SW480 (cell line): ENCODE results near the gene DHRS13.
A peak's percentile ranks its signal among the peaks of the same experiment; 100 is the strongest.
"Not testable (repeated sequence)": the region's sequence is repeated elsewhere in the genome, so short reads cannot be mapped to it uniquely, and the experiment has no call there.

ENCODE experiments used
- DNase-seq: peaks from one replicate; pipeline ENCODE4 v3.0.0-alpha.2; 2016; ENCODE audit warnings: low spot score

The DHRS13 gene

GRCh38 chr17:28882154-28882895, 20.6 kb downstream of the DHRS13 start:
- no peak for DNase-seq

GRCh38 chr17:28881533-28882056, 21.3 kb downstream of the DHRS13 start:
- no peak for DNase-seq

GRCh38 chr17:28880572-28880945, 22.3 kb downstream of the DHRS13 start:
- no peak for DNase-seq

DNA sequence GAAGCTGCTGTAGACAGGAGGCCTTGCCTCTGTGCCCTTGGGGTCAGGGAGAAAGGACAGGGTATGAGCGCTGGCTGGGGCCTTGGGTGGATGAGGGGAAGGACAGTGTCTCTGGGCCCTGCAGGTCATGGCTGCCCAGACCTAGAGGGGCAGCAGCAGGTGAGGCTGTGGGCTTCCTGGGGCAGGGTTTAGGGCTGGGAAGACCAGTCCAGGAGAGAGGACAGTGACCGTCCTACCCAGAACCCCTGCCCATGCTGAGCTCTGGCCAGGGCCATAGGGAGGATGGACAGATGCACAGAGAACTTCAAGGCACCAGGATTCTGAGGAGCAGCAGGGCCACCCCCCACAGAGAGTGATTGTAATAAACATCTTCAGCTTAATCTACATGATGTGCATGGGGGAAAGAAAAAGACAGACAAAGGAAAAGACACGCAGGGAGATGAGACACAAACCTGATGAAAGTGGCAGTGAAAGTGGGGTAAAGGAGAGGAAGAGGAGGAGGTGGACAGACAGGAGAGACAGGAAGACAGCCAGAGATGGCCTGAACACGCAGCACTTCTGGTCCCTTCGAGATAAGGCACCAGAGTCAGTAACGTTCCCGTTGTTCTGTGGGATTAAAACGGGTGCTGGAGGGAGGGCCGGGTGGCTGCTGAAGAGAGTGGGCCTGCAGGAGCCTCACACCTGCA, 22.9 kb downstream of the DHRS13 start:
- DNase-seq: no peak

DNA sequence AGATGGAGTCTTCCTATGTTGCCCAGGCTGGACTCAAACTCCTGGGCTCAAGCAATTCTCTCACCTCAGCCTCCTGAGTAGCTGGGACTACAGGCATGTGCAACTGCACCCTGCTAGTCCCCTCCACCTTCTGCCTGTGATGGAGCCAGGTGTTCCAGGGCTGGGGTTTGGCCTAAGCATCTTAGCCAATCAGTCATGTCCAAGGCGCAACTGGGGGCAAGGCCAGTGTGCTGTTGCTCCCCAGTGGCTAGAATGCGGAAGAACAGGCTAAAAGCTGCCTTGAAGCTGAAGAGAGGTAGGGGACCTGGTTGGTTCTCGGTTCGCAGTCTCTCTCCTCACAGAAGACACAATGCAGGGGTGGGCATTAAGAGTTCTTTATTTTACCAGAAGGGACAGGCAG, 23.9 kb downstream of the DHRS13 start:
- DNase-seq: peak; percentile 33

DNA sequence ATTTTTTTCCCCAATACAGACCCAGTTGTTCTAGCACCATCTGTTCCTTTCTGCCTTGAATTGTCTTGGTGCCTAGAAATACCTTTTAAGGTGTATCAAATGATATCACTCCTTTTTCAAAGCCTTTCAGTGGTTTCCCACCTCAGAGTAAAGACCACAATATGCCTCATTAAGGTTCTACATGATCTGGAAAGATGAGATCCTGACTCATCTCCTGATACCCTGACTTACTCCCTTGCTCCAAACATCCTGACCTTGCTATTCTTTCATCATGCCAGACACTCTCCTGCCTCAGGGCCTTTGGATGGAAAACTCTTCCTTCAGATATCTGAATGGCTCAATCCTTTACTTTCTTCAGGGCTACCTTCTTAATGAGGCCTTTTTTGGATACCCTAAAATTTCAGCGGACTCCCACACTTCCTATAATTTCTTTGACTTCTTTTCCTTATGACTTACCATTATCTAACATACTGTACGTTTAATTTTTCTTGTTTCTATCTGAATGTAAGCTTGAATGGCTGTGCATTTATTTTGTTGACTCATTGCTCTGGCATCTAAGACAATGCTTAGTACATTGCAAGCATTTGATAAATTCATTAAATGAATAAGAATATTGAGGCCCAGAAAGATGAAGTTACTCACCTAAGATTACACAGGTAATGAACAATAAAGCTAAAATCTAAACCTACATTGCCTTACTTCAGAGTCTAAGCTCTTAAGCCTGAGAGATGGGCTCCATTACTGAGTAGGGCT, 24.5 kb downstream of the DHRS13 start:
- no peak for DNase-seq

DNA sequence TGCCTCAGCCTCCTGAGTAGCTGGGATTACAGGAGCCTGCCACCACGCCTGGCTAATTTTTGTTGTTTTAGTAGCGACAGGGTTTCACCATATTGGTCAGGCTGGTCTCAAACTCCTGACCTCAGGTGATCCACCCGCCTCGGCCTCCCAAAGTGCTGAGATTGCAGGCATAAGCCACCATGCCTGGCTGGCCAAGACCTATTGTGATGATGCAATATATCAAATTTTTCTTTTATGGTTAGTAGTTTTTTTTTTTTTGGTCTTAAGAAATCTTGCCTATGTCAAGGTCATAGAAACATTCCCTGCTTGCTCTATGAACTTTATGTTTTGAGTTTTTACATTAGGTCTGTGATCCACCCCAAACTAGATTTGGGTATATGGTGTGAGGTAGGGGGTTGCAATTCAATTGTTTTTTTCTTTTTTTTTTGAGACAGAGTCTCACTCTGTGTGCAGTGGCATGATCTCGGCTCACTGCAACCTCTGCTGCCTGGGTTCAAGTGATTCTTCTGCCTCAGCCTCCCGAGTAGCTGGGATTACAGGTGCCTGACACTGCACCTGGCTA, 25.6 kb downstream of the DHRS13 start:
- not testable (repeated sequence) for DNase-seq

DNA sequence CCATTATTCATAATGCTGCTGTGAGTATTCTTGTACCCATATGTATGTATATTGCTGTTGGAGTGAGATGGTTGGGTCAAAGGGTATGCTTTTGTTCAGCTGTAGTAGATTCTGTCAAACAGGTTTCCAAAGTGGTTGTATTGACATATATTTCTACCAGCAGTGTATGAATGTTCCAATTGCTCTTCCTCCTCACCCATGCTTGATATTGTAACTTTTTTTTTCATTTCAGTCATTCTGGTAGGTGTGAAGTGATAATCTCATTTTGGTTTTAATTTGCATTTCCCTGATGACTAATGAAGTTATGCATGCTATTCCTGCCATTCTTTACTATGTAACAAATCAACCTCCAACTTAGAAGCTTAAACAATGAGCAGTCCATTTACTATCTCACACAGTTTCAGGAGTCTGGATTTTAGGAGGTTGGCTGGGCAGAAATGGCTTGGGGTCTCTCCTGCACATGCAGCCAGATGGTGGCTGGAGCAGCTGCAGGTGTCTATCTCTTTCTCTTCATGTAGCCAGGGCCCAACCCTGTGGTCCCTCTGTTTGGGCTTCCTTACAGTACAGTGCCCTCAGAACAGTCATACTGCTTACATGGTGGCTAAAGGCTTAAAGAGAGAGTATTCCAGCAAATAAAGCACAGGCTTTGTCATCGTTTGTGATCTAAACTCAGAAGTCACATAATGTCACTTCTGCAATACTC, 26.9 kb downstream of the DHRS13 start:
- no peak for DNase-seq

DNA sequence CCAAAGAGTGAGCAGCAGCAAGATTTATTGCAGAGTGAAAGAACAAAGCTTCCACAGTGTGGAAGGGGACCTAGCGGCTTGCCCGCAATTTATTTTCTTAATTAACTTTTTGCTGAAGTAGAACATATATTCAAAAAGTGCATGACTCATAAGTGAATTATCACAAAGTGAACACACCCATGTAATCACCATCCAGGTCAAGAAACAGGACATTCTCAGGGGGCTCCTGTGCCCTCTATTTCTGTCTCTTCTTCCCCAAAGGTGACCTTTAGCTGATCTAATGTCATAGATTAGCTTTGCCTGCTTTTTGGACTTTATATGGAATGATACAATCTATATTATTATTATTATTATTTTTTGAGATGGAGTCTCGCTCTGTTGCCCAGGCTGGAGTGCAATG, 28.1 kb downstream of the DHRS13 start:
- DNase-seq: no peak

- no peak for DNase-seq
These were observed 29.0 kb downstream of the DHRS13 start for GRCh38 chr17:28873839-28874238.

GRCh38 chr17:28871056-28871579, 31.8 kb downstream of the DHRS13 start:
- no peak for DNase-seq

- no peak for DNase-seq
These were observed 35.6 kb downstream of the DHRS13 start for GRCh38 chr17:28867276-28867675.

- DNase-seq: no peak
These were observed 36.7 kb downstream of the DHRS13 start for GRCh38 chr17:28865946-28866752.

DNA sequence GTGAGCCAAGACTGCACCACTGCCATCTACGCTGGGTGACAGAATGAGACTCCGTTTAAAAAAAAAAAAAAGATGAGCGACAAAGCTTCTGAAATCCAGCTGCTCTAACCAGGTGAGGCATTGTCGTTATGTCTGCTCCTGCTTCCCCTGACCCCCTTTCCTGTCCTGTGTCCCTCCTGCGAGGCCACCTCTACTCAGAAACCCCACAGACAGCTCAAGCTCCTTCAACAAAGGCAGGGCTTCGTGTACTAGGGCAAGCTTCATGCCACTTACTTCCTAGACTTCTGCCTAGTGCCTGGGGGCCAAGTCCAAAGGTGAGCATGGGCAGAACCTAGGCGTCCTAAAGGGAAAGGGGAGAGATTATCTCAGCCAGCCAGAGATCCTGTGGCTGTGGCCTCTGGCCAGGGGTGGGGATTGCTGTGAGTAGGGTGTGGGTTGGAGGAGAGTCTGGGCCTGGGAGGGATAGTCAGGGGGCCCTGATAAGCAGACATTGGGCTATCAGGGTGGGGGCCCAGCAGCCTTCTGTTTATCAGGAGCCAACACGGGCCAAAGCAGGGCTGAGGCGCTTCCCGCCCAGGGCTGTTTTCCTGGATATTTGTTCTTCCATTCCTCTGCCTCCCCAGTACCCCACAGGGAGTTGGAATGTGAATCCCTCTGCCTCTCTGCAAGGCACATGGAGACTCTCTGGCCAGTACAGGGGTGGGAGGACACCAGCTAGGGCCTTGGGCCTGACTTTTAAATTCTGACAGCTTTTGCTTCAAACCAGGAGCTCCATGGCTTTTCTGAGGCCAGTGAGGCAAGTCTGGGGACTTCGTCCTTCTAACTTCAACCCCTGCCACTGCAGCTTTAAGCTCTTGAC, 37.7 kb downstream of the DHRS13 start:
- no peak for DNase-seq

GRCh38 chr17:28863953-28864352, 38.9 kb downstream of the DHRS13 start:
- no peak for DNase-seq

DNA sequence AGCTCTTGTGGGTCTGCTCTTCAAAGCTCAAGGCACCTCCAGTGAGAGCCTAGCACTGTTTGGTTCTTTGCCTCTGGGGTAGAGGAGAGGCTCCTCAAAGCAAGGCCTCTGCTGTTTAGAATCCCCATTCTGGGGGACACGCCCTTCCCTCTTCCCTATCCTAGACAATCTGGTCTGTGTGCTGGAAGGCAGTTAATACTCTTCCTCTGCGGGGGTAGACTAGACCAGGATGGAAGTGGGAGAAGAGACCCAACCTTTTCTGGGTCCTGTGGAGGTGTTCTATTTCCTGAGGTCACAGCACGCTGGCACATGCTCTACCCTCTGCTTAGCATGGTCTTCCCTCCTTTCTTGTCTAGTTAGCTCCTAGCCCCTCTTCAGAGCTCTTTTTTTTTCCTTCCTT, 40.3 kb downstream of the DHRS13 start:
- DNase-seq: no peak

- DNase-seq: no peak
These were observed 41.3 kb downstream of the DHRS13 start for GRCh38 chr17:28861393-28862203.

DNA sequence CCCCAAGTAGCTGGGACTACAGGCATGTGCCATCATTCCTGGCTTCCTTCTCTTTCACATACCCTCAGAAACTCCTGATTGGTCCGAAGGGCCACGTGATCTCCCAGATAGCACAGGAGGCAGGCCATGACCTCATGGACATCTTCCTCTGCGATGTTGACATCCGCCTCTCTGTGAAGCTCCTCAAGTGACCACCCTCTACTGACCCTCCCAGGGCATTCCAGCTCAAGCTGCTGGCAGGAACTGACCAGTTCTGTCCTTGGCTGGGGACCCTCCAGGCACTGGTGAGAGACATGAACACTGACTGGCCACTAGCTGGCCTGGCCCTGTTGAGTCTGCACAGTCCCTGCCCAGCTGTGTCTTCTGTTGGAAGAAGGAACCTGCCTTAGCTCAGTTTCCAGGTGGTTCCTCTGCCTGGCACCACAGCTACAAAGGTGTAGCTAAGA, 42.5 kb downstream of the DHRS13 start:
- DNase-seq: no peak
